GM18511 (cell line): ENCODE measurements around the gene MTF2.

Experiments used
- ATAC-seq: cut with Tn5 transposase; IDR thresholded peaks from one replicate; pipeline ENCODE4 v1.9.1; 2021; ENCODE audit warnings: mild to moderate bottlenecking, moderate library complexity; ENCODE audit not compliant: unreplicated experiment

Gene MTF2

GRCh38 chr1:93082313-93082712 is 3.2 kb downstream of the MTF2 start:
- no peak for ATAC-seq

- ATAC-seq = no peak
Measured at GRCh38 chr1:93083979-93084378, 4.9 kb downstream of the MTF2 start.

GRCh38 chr1:93087532-93087931 is 8.4 kb downstream of the MTF2 start:
- ATAC-seq = no peak

- ATAC-seq = no peak
Measured at GRCh38 chr1:93093332-93094006, 14.4 kb downstream of the MTF2 start.

GRCh38 chr1:93095804-93096585 is 16.9 kb downstream of the MTF2 start:
- no peak for ATAC-seq

- ATAC-seq = no peak
Measured at GRCh38 chr1:93102142-93102541, 23.1 kb downstream of the MTF2 start.

GRCh38 chr1:93106226-93106625 is 27.1 kb downstream of the MTF2 start:
- ATAC-seq = no peak

GRCh38 chr1:93107395-93107794 is 28.3 kb downstream of the MTF2 start:
- no peak for ATAC-seq

- no peak for ATAC-seq
Measured at GRCh38 chr1:93108335-93108734, 29.3 kb downstream of the MTF2 start.

GRCh38 chr1:93109578-93109977 is 30.5 kb downstream of the MTF2 start:
- no peak for ATAC-seq

- ATAC-seq = no peak
Measured at GRCh38 chr1:93111065-93111464, 32.0 kb downstream of the MTF2 start.

GRCh38 chr1:93111561-93111960 is 32.5 kb downstream of the MTF2 start:
- no peak for ATAC-seq

- ATAC-seq = no peak
Measured at GRCh38 chr1:93113127-93113526, 34.0 kb downstream of the MTF2 start.

GRCh38 chr1:93114391-93114790 is 35.3 kb downstream of the MTF2 start:
- ATAC-seq = no peak

GRCh38 chr1:93120614-93121013 is 41.5 kb downstream of the MTF2 start:
- no peak for ATAC-seq

- ATAC-seq = no peak
Measured at GRCh38 chr1:93123201-93123783, 44.2 kb downstream of the MTF2 start.

GRCh38 chr1:93124556-93125355 is 45.7 kb downstream of the MTF2 start:
- ATAC-seq = no peak

- ATAC-seq = no peak
Measured at GRCh38 chr1:93129507-93130099, 50.5 kb downstream of the MTF2 start.

GRCh38 chr1:93132638-93133037 is 53.6 kb downstream of the MTF2 start:
- ATAC-seq = no peak

GRCh38 chr1:93136445-93136844 is 57.4 kb downstream of the MTF2 start:
- ATAC-seq = no peak
